Measurements from ENCODE around the gene DST. TPM values are rescaled to one million over a fixed set of nuclear protein-coding genes. Genes with fewer than 3 reads are reported as not detected.

DST gene
- total RNA-seq, 4 donors from 2014 or later: 114 to 219 (median 204) TPM

DNA sequence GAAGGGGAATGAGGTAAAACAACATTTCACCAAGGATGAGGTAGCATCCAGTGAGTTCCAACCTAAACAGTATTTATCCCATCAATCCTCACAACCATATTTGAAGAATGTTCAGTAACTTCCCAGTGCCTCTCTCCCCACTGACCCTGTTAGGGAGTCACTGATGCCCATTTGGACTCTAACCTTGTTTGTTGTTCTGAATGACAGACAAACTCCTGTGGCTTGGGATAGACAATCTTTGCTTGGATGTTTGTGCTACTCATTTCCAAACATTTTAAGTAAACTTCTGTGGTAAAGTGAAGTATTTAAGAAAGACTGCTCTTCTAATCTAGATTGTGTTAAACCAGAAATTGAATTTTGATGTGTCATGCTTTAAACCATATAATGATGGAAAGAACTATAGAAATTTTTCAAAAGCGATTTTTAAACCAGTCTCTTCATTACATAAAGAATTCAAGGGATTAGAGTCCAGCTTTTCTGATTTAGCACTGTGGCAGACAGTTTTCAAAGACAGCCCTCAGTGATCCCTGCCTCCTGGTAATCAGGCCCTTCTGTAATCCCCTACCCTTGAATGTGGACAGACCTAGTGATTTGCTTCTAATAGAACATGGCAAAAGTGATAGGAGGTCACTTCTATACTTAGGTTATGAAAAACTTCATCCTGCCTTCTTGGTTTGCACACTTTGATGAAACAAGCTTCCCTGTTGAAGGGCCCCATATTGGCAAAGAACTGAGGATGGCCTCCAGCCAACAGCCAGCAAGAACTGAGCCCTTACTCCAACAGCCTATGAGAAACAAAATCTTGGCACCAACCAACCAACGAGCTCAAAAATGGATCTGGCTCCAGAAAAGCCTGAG lies 191.6 kb downstream of the DST start:
- H3K27ac ChIP-seq: no peak overlapping the region
- in situ Hi-C loops (cut with MboI; ENCODE audit: low sequenced_read_pairs in 4 of 4) (no loop called here), intact Hi-C loops (cut with DNase I; ENCODE audit: low total_unique reads) (no loop called here)
- H3K4me3 ChIP-seq: no peak overlapping the region
- ATAC-seq (no peak), DNase-seq (no peak)
- H3K36me3 ChIP-seq: peaks cover 0 to 4% of the 10 kb centered on the region in 2 donors
- H3K9me3 ChIP-seq: no peaks in the 10 kb centered on the region
- TF ChIP-seq, protein P1, sequence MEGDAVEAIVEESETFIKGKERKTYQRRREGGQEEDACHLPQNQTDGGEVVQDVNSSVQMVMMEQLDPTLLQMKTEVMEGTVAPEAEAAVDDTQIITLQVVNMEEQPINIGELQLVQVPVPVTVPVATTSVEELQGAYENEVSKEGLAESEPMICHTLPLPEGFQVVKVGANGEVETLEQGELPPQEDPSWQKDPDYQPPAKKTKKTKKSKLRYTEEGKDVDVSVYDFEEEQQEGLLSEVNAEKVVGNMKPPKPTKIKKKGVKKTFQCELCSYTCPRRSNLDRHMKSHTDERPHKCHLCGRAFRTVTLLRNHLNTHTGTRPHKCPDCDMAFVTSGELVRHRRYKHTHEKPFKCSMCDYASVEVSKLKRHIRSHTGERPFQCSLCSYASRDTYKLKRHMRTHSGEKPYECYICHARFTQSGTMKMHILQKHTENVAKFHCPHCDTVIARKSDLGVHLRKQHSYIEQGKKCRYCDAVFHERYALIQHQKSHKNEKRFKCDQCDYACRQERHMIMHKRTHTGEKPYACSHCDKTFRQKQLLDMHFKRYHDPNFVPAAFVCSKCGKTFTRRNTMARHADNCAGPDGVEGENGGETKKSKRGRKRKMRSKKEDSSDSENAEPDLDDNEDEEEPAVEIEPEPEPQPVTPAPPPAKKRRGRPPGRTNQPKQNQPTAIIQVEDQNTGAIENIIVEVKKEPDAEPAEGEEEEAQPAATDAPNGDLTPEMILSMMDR (IDR thresholded peaks at IDR 0.05 in 4 of 5, conservative IDR thresholded peaks at IDR 0.05 in 1 of 5): no peak
- no peak for TF ChIP-seq POLR2A (IDR thresholded peaks at IDR 0.05)
- H3K27me3 ChIP-seq: no peaks in the 10 kb centered on the region
- H3K4me1 ChIP-seq: no peaks in the 10 kb centered on the region

DNA sequence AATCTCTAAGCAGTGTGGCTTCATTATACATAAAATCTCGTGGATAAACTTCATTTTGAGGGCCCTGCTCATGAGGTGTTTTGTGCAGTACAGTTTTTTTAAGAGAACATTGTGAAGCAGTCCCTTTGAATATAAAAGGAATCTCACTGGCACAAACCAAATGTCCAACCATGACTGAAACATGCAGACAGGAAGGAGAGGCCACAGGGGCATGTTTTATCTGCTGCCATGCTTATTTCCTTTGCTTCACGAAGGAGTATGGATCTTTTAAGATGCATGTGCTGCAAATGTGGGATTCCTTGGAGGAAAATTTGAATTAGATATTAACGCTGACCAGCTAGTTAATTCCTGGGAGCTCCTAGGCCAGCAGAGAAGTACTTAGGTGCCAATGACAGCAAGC lies 192.3 kb downstream of the DST start:
- TF ChIP-seq POLR2A (IDR thresholded peaks at IDR 0.05): no peak
- TF ChIP-seq, protein P1 (IDR thresholded peaks at IDR 0.05 in 4 of 5, conservative IDR thresholded peaks at IDR 0.05 in 1 of 5): no peak
- Histone ChIP-seq H3K9me3 (no peaks in the 10 kb centered on the region), H3K36me3 (no peaks in the 10 kb centered on the region), H3K27ac (no peak overlapping the region), H3K4me1 (no peaks in the 10 kb centered on the region), H3K4me3 (no peak overlapping the region), H3K27me3 (no peaks in the 10 kb centered on the region)
- ATAC-seq (no peak), DNase-seq (no peak)
- intact Hi-C loops (cut with DNase I; ENCODE audit: low total_unique reads): no loop called here
- in situ Hi-C loops (cut with MboI; ENCODE audit: low sequenced_read_pairs in 4 of 4): no loop called here

DNA sequence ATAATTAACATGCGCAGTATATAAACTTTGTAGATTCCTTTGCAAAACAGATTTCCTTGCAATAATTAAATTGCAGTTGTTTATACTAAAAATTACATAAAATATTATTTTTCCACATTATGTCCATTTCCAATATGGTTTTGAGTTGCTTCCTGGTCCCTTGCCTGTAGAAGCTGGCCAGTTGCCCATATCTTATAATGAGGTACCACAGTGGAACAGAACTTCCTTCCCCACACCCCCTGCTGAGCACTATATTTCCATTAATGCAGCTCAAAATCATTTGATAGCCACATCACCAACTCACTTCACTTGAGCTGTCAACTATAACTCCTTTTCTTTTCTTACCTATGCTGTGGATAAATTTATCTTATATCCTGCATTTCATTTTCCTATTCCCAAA lies 194.6 kb downstream of the DST start:
- Histone ChIP-seq H3K36me3 (no peaks in the 10 kb centered on the region), H3K27me3 (no peaks in the 10 kb centered on the region), H3K9me3 (no peaks in the 10 kb centered on the region), H3K4me1 (no peaks in the 10 kb centered on the region), H3K4me3 (no peak overlapping the region), H3K27ac (no peak overlapping the region)
- ATAC-seq (no peak), DNase-seq (no peak)
- TF ChIP-seq POLR2A (IDR thresholded peaks at IDR 0.05): no peak
- TF ChIP-seq, protein P1 (IDR thresholded peaks at IDR 0.05 in 4 of 5, conservative IDR thresholded peaks at IDR 0.05 in 1 of 5): no peak
- intact Hi-C loops (cut with DNase I; ENCODE audit: low total_unique reads): no loop called here
- in situ Hi-C loops (cut with MboI; ENCODE audit: low sequenced_read_pairs in 4 of 4): no loop called here

DNA sequence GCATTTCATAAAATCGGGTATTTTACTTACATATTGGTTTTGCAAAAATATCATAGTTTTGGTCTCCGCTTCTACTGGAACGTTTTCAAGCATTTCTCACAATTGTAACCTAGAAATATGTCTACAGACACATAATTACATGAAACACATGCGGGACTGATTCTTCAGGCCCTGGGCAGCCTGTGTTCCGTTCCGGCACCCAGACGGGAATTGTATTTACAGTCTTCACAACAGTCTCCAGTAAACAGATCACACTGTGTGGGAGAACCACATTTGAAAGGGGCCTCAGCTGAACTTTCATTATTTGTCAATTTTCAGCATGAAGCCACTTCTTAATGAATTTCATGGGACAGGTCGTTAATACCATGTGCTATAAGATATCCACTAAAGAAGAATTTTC lies 196.9 kb downstream of the DST start:
- H3K27ac ChIP-seq: no peak overlapping the region

More for the DNA sequence above, 196.9 kb downstream of the DST start:
- intact Hi-C loops (cut with DNase I; ENCODE audit: low total_unique reads) (no loop called here), in situ Hi-C loops (cut with MboI; ENCODE audit: low sequenced_read_pairs in 4 of 4) (no loop called here)
- H3K4me3 ChIP-seq: no peak overlapping the region
- H3K36me3 ChIP-seq: no peaks in the 10 kb centered on the region
- TF ChIP-seq POLR2A (IDR thresholded peaks at IDR 0.05): no peak
- TF ChIP-seq, protein P1 (IDR thresholded peaks at IDR 0.05 in 4 of 5, conservative IDR thresholded peaks at IDR 0.05 in 1 of 5): no peak
- no peaks in the 10 kb centered on the region for H3K9me3 ChIP-seq
- H3K27me3 ChIP-seq: no peaks in the 10 kb centered on the region
- no peaks in the 10 kb centered on the region for H3K4me1 ChIP-seq
- peak in 1 of 2 donors; percentile 46 for ATAC-seq
- no peak for DNase-seq

Measured in gastrocnemius medialis (tissue), 4 donors.